ENCODE data around the gene CDK5R2.

The CDK5R2 gene

GRCh38 chr2:218981390-218981880, 22.0 kb downstream of the CDK5R2 start:
- no peak for TF ChIP-seq GLIS3 (CRISPR knock-in tag; IDR thresholded peaks at IDR 0.05)
- TF ChIP-seq ZC3H10 (CRISPR knock-in tag; IDR thresholded peaks at IDR 0.05) = no peak
- TF ChIP-seq TSHZ2 (CRISPR knock-in tag; IDR thresholded peaks at IDR 0.05) = no peak
- no peak for TF ChIP-seq ESRRG (CRISPR knock-in tag; IDR thresholded peaks at IDR 0.05)
- TF ChIP-seq ARNTL (CRISPR knock-in tag; IDR thresholded peaks at IDR 0.05; ENCODE audit: borderline replicate concordance, low read depth) = no peak
- no peak for TF ChIP-seq TOX (CRISPR knock-in tag; IDR thresholded peaks at IDR 0.05; ENCODE audit: borderline replicate concordance)
- TF ChIP-seq TCF4 (CRISPR knock-in tag; IDR thresholded peaks at IDR 0.05; ENCODE audit: borderline replicate concordance) = no peak
- ATAC-seq = no peak

- no peak for ATAC-seq
- TF ChIP-seq ARNTL (CRISPR knock-in tag; IDR thresholded peaks at IDR 0.05; ENCODE audit: borderline replicate concordance, low read depth) (no peak), CREB5 (CRISPR knock-in tag; IDR thresholded peaks at IDR 0.05; ENCODE audit: low read depth) (no peak), GLIS3 (CRISPR knock-in tag; IDR thresholded peaks at IDR 0.05) (no peak), CSRNP3 (CRISPR knock-in tag; IDR thresholded peaks at IDR 0.05) (no peak), ISL1 (CRISPR knock-in tag; IDR thresholded peaks at IDR 0.05) (no peak), PATZ1 (CRISPR knock-in tag; IDR thresholded peaks at IDR 0.05; ENCODE audit: borderline replicate concordance) (no peak), ZC3H10 (CRISPR knock-in tag; IDR thresholded peaks at IDR 0.05) (no peak)
Measured at GRCh38 chr2:218981881-218982585, 22.6 kb downstream of the CDK5R2 start.

GRCh38 chr2:218982586-218983262, 23.3 kb downstream of the CDK5R2 start:
- TF ChIP-seq ZC3H10 (CRISPR knock-in tag; IDR thresholded peaks at IDR 0.05) = no peak
- no peak for TF ChIP-seq TOX (CRISPR knock-in tag; IDR thresholded peaks at IDR 0.05; ENCODE audit: borderline replicate concordance)
- no peak for TF ChIP-seq ZNF8 (CRISPR knock-in tag; IDR thresholded peaks at IDR 0.05)
- no peak for TF ChIP-seq ESRRG (CRISPR knock-in tag; IDR thresholded peaks at IDR 0.05)
- TF ChIP-seq PPARA (CRISPR knock-in tag; IDR thresholded peaks at IDR 0.05; ENCODE audit: borderline replicate concordance) = no peak
- TF ChIP-seq ZNF565 (CRISPR knock-in tag; conservative IDR thresholded peaks at IDR 0.05; ENCODE audit: low read depth) = no peak
- TF ChIP-seq RARB (CRISPR knock-in tag; IDR thresholded peaks at IDR 0.05) = no peak
- TF ChIP-seq GLIS3 (CRISPR knock-in tag; IDR thresholded peaks at IDR 0.05) = no peak
- no peak for TF ChIP-seq CSDC2 (CRISPR knock-in tag; IDR thresholded peaks at IDR 0.05)
- ATAC-seq = no peak

- no peak for ATAC-seq
- no peak for TF ChIP-seq PATZ1 (CRISPR knock-in tag; IDR thresholded peaks at IDR 0.05; ENCODE audit: borderline replicate concordance)
- TF ChIP-seq ISL1 (CRISPR knock-in tag; IDR thresholded peaks at IDR 0.05) = no peak
- no peak for TF ChIP-seq ZNF8 (CRISPR knock-in tag; IDR thresholded peaks at IDR 0.05)
- TF ChIP-seq ESRRG (CRISPR knock-in tag; IDR thresholded peaks at IDR 0.05) = no peak
- TF ChIP-seq CSRNP3 (CRISPR knock-in tag; IDR thresholded peaks at IDR 0.05) = no peak
- TF ChIP-seq PPARA (CRISPR knock-in tag; IDR thresholded peaks at IDR 0.05; ENCODE audit: borderline replicate concordance) = no peak
- TF ChIP-seq BACH2 (CRISPR knock-in tag; IDR thresholded peaks at IDR 0.05; ENCODE audit: borderline replicate concordance) = no peak
- TF ChIP-seq ZC3H10 (CRISPR knock-in tag; IDR thresholded peaks at IDR 0.05) = no peak
- TF ChIP-seq POU6F1 (CRISPR knock-in tag; IDR thresholded peaks at IDR 0.05; ENCODE audit: borderline replicate concordance, low read depth) = no peak
- TF ChIP-seq OSR1 (CRISPR knock-in tag; IDR thresholded peaks at IDR 0.05) = no peak
- TF ChIP-seq GLIS3 (CRISPR knock-in tag; IDR thresholded peaks at IDR 0.05) = no peak
Measured at GRCh38 chr2:218983263-218983933, 23.9 kb downstream of the CDK5R2 start.
